ENCODE results near the gene PEA15. TPM values are rescaled to one million over a fixed set of nuclear protein-coding genes. Genes with fewer than 3 reads are reported as not detected.

Gene PEA15
- polyA plus RNA-seq, 4 donors = 15.2 to 116 (median 47.9) TPM

GRCh38 chr1:160208557-160209320 lies 3.6 kb downstream of the PEA15 start:
- DNase-seq (no peak), FAIRE-seq (no peak)
- Histone ChIP-seq H3K36me3 (ENCODE audit: control insufficient read depth in 3 of 3, insufficient read depth in 2 of 3, low read depth in 1 of 3, low read length in 3 of 3) (peaks cover 3 to 55% (median 7%) of the 10 kb centered on the region in 3 donors), H3K27ac (ENCODE audit: low read depth in 1 of 3, low read length in 2 of 3) (peak overlapping the region in 1 of 3 donors; percentile 8), H3K9me3 (ENCODE audit: control insufficient read depth in 2 of 2, insufficient read depth in 1 of 2, low read depth in 1 of 2, low read length in 1 of 2) (no peaks in the 10 kb centered on the region), H3K4me3 (ENCODE audit: low read depth in 1 of 3, low read length in 3 of 3) (no peak overlapping the region), H3K4me1 (ENCODE audit: control insufficient read depth in 3 of 3, insufficient read depth in 2 of 3, low read depth in 1 of 3, low read length in 2 of 3) (peaks cover 0 to 4% (median 0%) of the 10 kb centered on the region in 3 donors), H3K27me3 (ENCODE audit: control insufficient read depth in 3 of 3, insufficient read depth in 3 of 3, low read length in 3 of 3) (no peaks in the 10 kb centered on the region)
- WGBS, 3 donors = 65 to 86% (median 78%) methylated on average over 6 of the region's 6 CpGs

GRCh38 chr1:160209321-160210046 lies 4.3 kb downstream of the PEA15 start:
- H3K4me1 ChIP-seq (ENCODE audit: control insufficient read depth in 3 of 3, insufficient read depth in 2 of 3, low read depth in 1 of 3, low read length in 2 of 3) = peaks cover 0 to 4% (median 0%) of the 10 kb centered on the region in 3 donors
- no peak overlapping the region for H3K27ac ChIP-seq (ENCODE audit: low read depth in 1 of 3, low read length in 2 of 3)
- no peaks in the 10 kb centered on the region for H3K27me3 ChIP-seq (ENCODE audit: control insufficient read depth in 3 of 3, insufficient read depth in 3 of 3, low read length in 3 of 3)
- H3K9me3 ChIP-seq (ENCODE audit: control insufficient read depth in 2 of 2, insufficient read depth in 1 of 2, low read depth in 1 of 2, low read length in 1 of 2) = no peaks in the 10 kb centered on the region
- 60 to 70% (median 67%) methylated on average over 7 of the region's 7 CpGs for WGBS, 3 donors
- FAIRE-seq = no peak
- no peak for DNase-seq
- H3K4me3 ChIP-seq (ENCODE audit: low read depth in 1 of 3, low read length in 3 of 3) = no peak overlapping the region
- peaks cover 5 to 61% (median 11%) of the 10 kb centered on the region in 3 donors for H3K36me3 ChIP-seq (ENCODE audit: control insufficient read depth in 3 of 3, insufficient read depth in 2 of 3, low read depth in 1 of 3, low read length in 3 of 3)

- H3K36me3 ChIP-seq (ENCODE audit: control insufficient read depth in 3 of 3, insufficient read depth in 2 of 3, low read depth in 1 of 3, low read length in 3 of 3) = peaks cover 6 to 65% (median 13%) of the 10 kb centered on the region in 3 donors
- no peak overlapping the region for H3K27ac ChIP-seq (ENCODE audit: low read depth in 1 of 3, low read length in 2 of 3)
- FAIRE-seq (no peak), DNase-seq (no peak)
- no peak overlapping the region for H3K4me3 ChIP-seq (ENCODE audit: low read depth in 1 of 3, low read length in 3 of 3)
- WGBS, 3 donors = 76 to 83% (median 82%) methylated on average over 5 of the region's 5 CpGs
- H3K9me3 ChIP-seq (ENCODE audit: control insufficient read depth in 2 of 2, insufficient read depth in 1 of 2, low read depth in 1 of 2, low read length in 1 of 2) = no peaks in the 10 kb centered on the region
- no peaks in the 10 kb centered on the region for H3K4me1 ChIP-seq (ENCODE audit: control insufficient read depth in 3 of 3, insufficient read depth in 2 of 3, low read depth in 1 of 3, low read length in 2 of 3)
- H3K27me3 ChIP-seq (ENCODE audit: control insufficient read depth in 3 of 3, insufficient read depth in 3 of 3, low read length in 3 of 3) = no peaks in the 10 kb centered on the region
Measured at GRCh38 chr1:160210561-160210960, 5.4 kb downstream of the PEA15 start.

GRCh38 chr1:160211046-160211790 lies 6.0 kb downstream of the PEA15 start:
- no peak for FAIRE-seq

GRCh38 chr1:160214481-160215140 lies 9.4 kb downstream of the PEA15 start:
- H3K9me3 ChIP-seq (ENCODE audit: control insufficient read depth in 2 of 2, insufficient read depth in 1 of 2, low read depth in 1 of 2, low read length in 1 of 2) = no peaks in the 10 kb centered on the region
- no peak overlapping the region for H3K4me3 ChIP-seq (ENCODE audit: low read depth in 1 of 3, low read length in 3 of 3)
- peaks cover 0 to 12% (median 4%) of the 10 kb centered on the region in 3 donors for H3K4me1 ChIP-seq (ENCODE audit: control insufficient read depth in 3 of 3, insufficient read depth in 2 of 3, low read depth in 1 of 3, low read length in 2 of 3)
- no peaks in the 10 kb centered on the region for H3K27me3 ChIP-seq (ENCODE audit: control insufficient read depth in 3 of 3, insufficient read depth in 3 of 3, low read length in 3 of 3)
- H3K36me3 ChIP-seq (ENCODE audit: control insufficient read depth in 3 of 3, insufficient read depth in 2 of 3, low read depth in 1 of 3, low read length in 3 of 3) = peaks cover 18 to 61% (median 23%) of the 10 kb centered on the region in 3 donors
- DNase-seq (peak in 1 of 2 donors; percentile 6), FAIRE-seq (no peak)
- no peak overlapping the region for H3K27ac ChIP-seq (ENCODE audit: low read depth in 1 of 3, low read length in 2 of 3)
- WGBS, 3 donors = 40 to 62% (median 53%) methylated on average over 3 of the region's 3 CpGs

More at GRCh38 chr1:160211046-160211790, 6.0 kb downstream of the PEA15 start:
- Histone ChIP-seq H3K4me3 (ENCODE audit: low read depth in 1 of 3, low read length in 3 of 3) (no peak overlapping the region), H3K4me1 (ENCODE audit: control insufficient read depth in 3 of 3, insufficient read depth in 2 of 3, low read depth in 1 of 3, low read length in 2 of 3) (no peaks in the 10 kb centered on the region), H3K27ac (ENCODE audit: low read depth in 1 of 3, low read length in 2 of 3) (no peak overlapping the region), H3K36me3 (ENCODE audit: control insufficient read depth in 3 of 3, insufficient read depth in 2 of 3, low read depth in 1 of 3, low read length in 3 of 3) (peaks cover 9 to 65% (median 14%) of the 10 kb centered on the region in 3 donors), H3K9me3 (ENCODE audit: control insufficient read depth in 2 of 2, insufficient read depth in 1 of 2, low read depth in 1 of 2, low read length in 1 of 2) (no peaks in the 10 kb centered on the region), H3K27me3 (ENCODE audit: control insufficient read depth in 3 of 3, insufficient read depth in 3 of 3, low read length in 3 of 3) (no peaks in the 10 kb centered on the region)
- WGBS, 3 donors = 81 to 89% (median 81%) methylated on average over 10 of the region's 10 CpGs
- no peak for DNase-seq

- peaks cover 21 to 53% (median 27%) of the 10 kb centered on the region in 3 donors for H3K36me3 ChIP-seq (ENCODE audit: control insufficient read depth in 3 of 3, insufficient read depth in 2 of 3, low read depth in 1 of 3, low read length in 3 of 3)
- H3K4me3 ChIP-seq (ENCODE audit: low read depth in 1 of 3, low read length in 3 of 3) = no peak overlapping the region
- no peak overlapping the region for H3K27ac ChIP-seq (ENCODE audit: low read depth in 1 of 3, low read length in 2 of 3)
- FAIRE-seq (no peak), DNase-seq (no peak)
- no peaks in the 10 kb centered on the region for H3K27me3 ChIP-seq (ENCODE audit: control insufficient read depth in 3 of 3, insufficient read depth in 3 of 3, low read length in 3 of 3)
- H3K4me1 ChIP-seq (ENCODE audit: control insufficient read depth in 3 of 3, insufficient read depth in 2 of 3, low read depth in 1 of 3, low read length in 2 of 3) = peaks cover 0 to 16% (median 4%) of the 10 kb centered on the region in 3 donors
- H3K9me3 ChIP-seq (ENCODE audit: control insufficient read depth in 2 of 2, insufficient read depth in 1 of 2, low read depth in 1 of 2, low read length in 1 of 2) = no peaks in the 10 kb centered on the region
Measured at GRCh38 chr1:160216301-160216700, 11.1 kb downstream of the PEA15 start.

GRCh38 chr1:160217481-160218051 lies 12.4 kb downstream of the PEA15 start:
- WGBS, 3 donors = 36 to 55% (median 47%) methylated on average over 10 of the region's 10 CpGs
- peaks cover 0 to 16% (median 4%) of the 10 kb centered on the region in 3 donors for H3K4me1 ChIP-seq (ENCODE audit: control insufficient read depth in 3 of 3, insufficient read depth in 2 of 3, low read depth in 1 of 3, low read length in 2 of 3)
- peak; percentile 47 to 84 for DNase-seq
- no peak overlapping the region for H3K4me3 ChIP-seq (ENCODE audit: low read depth in 1 of 3, low read length in 3 of 3)
- no peaks in the 10 kb centered on the region for H3K27me3 ChIP-seq (ENCODE audit: control insufficient read depth in 3 of 3, insufficient read depth in 3 of 3, low read length in 3 of 3)
- H3K27ac ChIP-seq (ENCODE audit: low read depth in 1 of 3, low read length in 2 of 3) = peak overlapping the region; percentile 28 to 64 (median 34)
- H3K36me3 ChIP-seq (ENCODE audit: control insufficient read depth in 3 of 3, insufficient read depth in 2 of 3, low read depth in 1 of 3, low read length in 3 of 3) = peaks cover 28 to 48% (median 33%) of the 10 kb centered on the region in 3 donors
- H3K9me3 ChIP-seq (ENCODE audit: control insufficient read depth in 2 of 2, insufficient read depth in 1 of 2, low read depth in 1 of 2, low read length in 1 of 2) = no peaks in the 10 kb centered on the region
- FAIRE-seq = no peak
